GM18499 (cell line): ENCODE data around the gene FAM217B.
"Not testable (repeated sequence)": the region's sequence is repeated elsewhere in the genome, so short reads cannot be mapped to it uniquely, and the experiment has no call there.

Source experiments
- ATAC-seq: cut with Tn5 transposase; IDR thresholded peaks from one replicate; pipeline ENCODE4 v1.9.1; 2021; ENCODE audit warnings: moderate number of reproducible peaks; ENCODE audit not compliant: insufficient read depth, unreplicated experiment

FAM217B gene

DNA sequence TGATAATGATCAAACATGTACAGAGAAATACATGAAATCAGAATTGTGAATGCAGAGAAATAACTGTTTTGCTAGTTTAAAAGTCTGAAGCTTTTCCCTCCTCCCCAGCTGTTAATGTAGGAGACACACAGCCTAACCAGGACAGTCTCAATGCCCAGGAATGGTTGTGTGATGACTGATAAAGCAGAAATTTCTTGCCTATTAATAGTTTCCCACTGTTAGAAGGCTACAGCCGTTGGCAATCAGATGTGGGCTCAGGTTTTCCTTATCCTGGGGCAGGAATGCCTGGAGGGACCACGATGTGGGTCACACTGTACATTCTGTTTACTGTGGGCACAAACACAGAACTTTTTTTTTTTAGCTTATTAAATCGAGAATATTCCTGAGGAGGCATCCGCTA lies 2.0 kb upstream of the FAM217B start:
- ATAC-seq, result no peak

GRCh38 chr20:59938696-59939051 lies 1.5 kb upstream of the FAM217B start:
- no peak for ATAC-seq

GRCh38 chr20:59939052-59939878 lies 924 bp upstream of the FAM217B start:
- no peak for ATAC-seq

DNA sequence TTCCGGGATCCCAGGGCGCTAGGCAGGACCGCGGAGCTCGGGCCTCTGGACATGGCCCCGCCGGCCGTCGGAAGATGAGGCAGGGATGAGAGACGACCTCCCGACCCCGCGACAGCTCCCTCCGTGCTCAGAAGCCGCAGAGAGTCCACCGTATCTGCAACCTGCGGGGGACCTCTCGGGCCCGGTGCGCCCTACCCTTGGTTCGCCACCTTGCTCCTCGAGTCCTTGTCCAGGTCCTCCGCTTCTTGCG lies 385 bp upstream of the FAM217B start:
- ATAC-seq, result peak; percentile 4

GRCh38 chr20:59940956-59941294 lies 736 bp downstream of the FAM217B start:
- no peak for ATAC-seq

DNA sequence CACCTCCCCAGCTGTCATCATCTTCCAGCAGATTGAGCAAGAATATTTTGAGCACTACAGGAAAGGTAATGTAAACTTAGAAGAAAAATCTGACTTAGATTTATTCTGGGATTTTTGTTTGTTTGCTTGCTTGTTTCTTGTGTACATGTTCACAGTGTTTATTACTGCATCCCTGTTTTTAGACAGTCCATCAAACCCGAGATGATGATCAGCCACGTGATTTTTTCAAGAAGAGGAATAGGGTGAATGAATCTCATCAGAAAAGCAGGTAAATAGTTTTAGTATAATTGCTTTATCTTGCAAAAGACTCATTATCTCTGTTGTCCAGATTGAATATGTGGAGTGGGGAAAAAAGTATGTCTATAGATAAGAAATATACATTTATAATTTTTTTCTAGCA lies 2.1 kb downstream of the FAM217B start:
- ATAC-seq, result no peak

DNA sequence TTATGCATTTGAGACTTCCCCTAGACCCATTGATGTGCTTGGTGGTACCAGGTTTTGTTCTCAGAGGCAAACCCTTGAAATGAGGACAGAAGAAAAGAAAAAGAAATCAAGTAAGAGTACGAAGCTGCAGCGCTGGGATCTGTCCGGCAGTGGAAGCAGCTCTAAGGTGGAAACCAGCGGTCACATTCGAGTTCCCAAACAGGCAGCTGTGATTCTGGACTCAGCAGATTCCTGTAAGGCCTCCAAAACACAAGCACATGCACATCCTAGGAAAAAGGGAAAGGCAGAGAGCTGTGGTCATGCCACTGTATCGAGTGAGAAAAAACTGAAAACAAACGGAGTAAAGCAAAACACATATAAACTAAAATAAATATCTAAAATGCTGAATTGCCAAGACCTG lies 4.5 kb downstream of the FAM217B start:
- ATAC-seq, result no peak

DNA sequence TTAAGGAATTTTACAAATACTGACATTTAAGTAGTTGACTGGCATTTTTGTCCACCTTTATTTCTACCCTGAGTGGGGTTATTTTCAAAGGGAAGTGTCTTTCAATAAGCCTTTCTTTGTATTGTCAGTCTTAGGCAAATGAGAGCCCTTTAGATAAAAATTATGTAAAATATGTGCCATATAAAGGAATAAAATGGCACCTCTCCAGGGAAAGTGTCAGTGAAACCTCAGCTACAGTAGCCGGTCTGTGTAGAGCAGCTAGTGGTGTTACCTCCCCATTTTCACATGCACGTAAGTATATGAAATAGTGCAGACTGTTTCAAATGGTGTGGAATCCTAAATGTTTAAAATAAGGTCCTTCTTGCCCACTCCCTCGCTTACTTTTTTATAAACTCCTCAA lies 5.0 kb downstream of the FAM217B start:
- ATAC-seq, result no peak

- ATAC-seq, result no peak
These were observed 5.5 kb downstream of the FAM217B start for GRCh38 chr20:59945731-59946130.

DNA sequence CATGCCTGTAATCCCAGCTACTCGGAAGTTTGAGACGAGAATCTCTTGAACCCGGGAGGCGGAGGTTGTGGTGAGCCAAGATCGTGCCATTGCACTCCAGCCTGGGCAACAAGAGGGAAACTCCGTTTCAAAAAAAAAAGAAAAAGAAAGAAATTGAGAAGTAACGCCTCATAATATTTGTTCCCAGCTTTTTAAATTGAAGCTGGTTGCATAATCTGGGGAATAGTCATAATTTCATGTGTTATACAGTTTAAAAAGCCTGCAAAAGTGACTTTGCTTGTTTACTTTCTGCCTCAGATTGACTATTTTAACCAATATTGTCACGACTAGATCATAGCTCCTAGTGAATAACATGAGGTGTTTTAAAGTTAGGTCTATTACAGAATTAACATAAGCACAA lies 7.2 kb downstream of the FAM217B start:
- no peak for ATAC-seq

- ATAC-seq, result no peak
These were observed 8.0 kb downstream of the FAM217B start for GRCh38 chr20:59948212-59948611.

- ATAC-seq, result no peak
These were observed 8.9 kb downstream of the FAM217B start for GRCh38 chr20:59948828-59949720.

DNA sequence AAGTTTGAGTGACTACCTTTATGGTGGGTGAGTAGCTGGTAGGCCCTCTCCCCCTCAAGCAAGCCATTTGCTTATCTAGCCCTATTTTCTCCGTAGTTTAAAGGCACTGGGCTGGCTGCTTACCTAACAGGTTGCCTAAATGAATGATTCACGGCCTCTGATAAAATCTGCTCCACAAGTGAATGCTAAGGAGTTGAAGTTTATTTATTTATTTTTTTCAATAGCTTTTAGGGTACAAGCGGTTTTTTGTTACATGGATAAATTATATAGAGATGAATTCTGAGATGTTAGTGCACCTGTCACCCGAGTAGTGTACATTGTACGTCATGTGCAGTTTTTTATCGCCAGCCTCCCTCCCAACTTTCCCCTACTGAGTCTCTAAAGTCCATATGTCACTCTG lies 9.7 kb downstream of the FAM217B start:
- ATAC-seq, result no peak

DNA sequence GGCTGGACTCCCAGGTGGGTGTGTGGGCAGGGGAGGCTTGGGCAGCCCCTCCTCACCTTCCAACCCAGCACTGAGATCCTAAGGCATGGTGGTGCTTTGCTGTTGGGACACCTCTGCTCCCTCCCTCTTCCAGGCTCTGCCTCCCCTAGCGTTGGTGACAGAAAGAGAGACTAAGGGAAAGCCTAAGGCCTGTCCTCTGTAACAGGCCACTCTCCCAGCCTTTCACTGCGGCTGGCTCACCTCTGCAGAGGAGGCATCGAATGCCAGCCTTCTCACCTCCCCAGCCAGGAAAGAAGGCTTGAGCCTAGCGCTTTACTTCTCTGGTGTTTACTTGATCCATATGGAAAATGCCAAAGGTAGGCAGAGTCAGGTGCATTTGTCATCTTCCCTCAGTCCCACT lies 14.5 kb downstream of the FAM217B start:
- ATAC-seq, result no peak

- ATAC-seq, result no peak
These were observed 15.1 kb downstream of the FAM217B start for GRCh38 chr20:59955131-59955796.

DNA sequence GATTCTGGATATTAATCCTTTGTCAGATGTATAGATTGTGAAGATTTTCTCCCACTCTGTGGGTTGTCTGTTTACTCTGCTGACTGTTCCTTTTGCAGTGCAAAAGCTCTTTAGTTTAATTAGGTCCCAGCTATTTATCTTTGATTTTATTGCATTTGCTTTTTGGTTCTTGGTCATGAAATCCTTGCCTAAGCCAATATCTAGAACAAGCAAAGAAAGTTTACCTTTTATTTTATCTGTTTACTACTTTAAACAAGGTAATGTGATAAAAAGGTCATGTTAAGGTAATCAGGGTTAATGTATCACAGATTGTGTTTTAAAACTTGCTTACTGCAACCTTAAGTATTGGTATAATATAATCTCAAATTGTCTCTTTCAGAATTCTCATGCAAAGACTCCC lies 17.4 kb downstream of the FAM217B start:
- not testable (repeated sequence) for ATAC-seq

DNA sequence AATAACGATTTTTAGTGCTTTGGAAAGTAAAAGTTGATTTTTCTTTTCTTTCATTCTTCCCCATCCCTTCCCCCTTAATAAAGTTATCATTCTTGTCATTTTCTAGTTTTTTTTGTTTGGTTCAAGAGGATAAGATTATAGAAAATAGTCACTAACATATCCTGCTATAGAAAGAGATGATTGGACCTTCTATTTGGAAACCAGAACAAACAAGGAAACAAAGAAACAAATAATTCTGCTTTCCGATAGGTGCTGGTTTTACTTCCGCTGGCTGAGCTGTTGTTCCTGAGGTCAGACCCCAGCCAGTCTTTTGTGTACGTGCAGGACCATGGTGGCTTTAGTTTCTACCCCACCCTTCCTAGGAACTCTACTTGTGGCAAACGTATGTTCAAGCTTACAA lies 17.9 kb downstream of the FAM217B start, which contains the start of gene CDH26:
Gene CDH26 (plus strand): TSS at position 301 of the 400 bp plus-strand sequence. CDS start 304 bp downstream, outside the sequence.
- ATAC-seq, result no peak

DNA sequence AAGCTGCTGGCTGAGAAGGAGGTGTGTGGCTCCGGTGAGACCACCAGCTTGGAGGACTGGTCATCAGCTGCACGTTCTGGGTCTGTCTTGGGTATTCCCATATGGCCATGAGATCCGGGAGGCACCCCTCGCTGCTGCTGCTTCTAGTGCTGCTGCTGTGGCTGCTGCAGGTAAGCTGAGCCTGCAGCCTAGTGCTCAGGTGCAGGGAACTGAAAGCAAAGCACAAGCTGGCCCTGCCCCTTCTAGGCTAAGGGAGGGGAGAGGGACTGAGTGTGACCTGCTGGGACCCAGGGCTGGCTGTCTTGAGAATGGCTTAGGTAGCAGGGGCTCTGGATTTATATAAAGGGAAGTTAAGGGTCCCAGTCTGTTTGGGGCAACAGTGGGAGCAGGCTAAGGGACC lies 18.4 kb downstream of the FAM217B start:
- no peak for ATAC-seq

- ATAC-seq, result no peak
These were observed 21.2 kb downstream of the FAM217B start for GRCh38 chr20:59961423-59961822.

DNA sequence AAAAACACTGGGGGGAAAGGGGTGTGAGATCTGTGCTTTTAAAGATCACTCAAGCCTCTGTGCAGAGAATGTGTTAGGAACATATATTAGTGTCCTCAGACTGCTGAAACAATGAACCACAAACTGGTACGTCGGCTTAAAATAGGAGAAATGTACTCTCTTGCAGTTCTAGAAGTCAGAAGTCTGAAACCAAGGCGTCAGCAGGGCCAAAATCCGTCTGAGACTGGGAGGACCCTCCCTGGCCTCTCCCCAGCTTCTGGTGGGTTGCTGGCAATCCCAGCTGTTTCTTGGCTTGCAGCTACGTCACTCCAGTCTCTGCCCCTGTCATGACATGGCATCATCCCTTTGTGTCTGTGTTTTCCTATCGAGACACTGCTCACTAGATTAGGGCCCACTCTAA lies 22.0 kb downstream of the FAM217B start:
- ATAC-seq, result no peak

GRCh38 chr20:59966428-59966827 lies 26.2 kb downstream of the FAM217B start:
- no peak for ATAC-seq
